PFSK-1 (cell line): ENCODE measurements around the gene MAPRE3.

Experiments
- FOXP2 ChIP-seq: optimal IDR thresholded peaks from 2 replicates; pipeline ENCODE3; 2011; ENCODE audit warnings: borderline replicate concordance, control low read depth, inconsistent platforms; ENCODE audit not compliant: insufficient read depth; ENCODE audit errors: extremely low read length, extremely low read depth
- POLR2AphosphoS5 ChIP-seq: IDR thresholded peaks from 2 replicates; pipeline ENCODE4 v1.6.1; 2012; ENCODE audit warnings: low read depth, mild to moderate bottlenecking, control low read depth, low read length, moderate library complexity
- SIN3A ChIP-seq: IDR thresholded peaks from 2 replicates; pipeline ENCODE4 v1.6.1; 2012; ENCODE audit warnings: mild to moderate bottlenecking, low read length, moderate library complexity, borderline replicate concordance; ENCODE audit not compliant: insufficient read depth
- TAF1 ChIP-seq: IDR thresholded peaks from 2 replicates; pipeline ENCODE4 v1.6.1; 2012; ENCODE audit warnings: low read length, control low read depth, borderline replicate concordance; ENCODE audit not compliant: insufficient read depth
- TF ChIP-seq, protein P1 (sequence below), 2 experiments: IDR thresholded peaks; 2 replicates each; pipeline versions ENCODE4 v1.6.1 to v1.8.0; 2011 to 2012; ENCODE audit warnings: low read depth in 2 of 2, low read length in 2 of 2, control low read depth in 1 of 2, inconsistent platforms in 1 of 2, mild to moderate bottlenecking in 1 of 2, moderate library complexity in 1 of 2; ENCODE audit not compliant: insufficient read depth in 1 of 2

The MAPRE3 gene

DNA sequence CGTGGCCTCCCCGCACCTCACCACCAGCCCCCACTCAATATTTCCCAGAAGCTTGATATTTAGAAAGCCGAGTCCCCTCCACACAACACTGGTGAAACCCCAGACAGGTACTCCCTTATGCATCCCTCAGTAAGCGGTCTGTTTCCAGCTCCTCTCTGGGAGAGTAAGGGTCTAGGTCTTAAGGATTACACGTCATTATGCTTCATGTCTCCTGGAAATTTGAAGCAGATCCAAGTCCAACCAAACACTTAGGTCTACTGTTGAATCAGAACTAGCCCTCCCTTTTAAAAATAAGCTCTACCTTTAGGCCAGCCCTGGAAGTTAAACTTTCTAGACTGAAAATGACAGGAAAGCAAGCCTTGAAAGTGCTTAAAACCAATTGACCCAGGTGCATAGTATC lies 102.5 kb downstream of the MAPRE3 start:
- TF ChIP-seq TAF1 (no peak), FOXP2 (no peak), POLR2AphosphoS5 (no peak), SIN3A (no peak)
- TF ChIP-seq, protein P1, sequence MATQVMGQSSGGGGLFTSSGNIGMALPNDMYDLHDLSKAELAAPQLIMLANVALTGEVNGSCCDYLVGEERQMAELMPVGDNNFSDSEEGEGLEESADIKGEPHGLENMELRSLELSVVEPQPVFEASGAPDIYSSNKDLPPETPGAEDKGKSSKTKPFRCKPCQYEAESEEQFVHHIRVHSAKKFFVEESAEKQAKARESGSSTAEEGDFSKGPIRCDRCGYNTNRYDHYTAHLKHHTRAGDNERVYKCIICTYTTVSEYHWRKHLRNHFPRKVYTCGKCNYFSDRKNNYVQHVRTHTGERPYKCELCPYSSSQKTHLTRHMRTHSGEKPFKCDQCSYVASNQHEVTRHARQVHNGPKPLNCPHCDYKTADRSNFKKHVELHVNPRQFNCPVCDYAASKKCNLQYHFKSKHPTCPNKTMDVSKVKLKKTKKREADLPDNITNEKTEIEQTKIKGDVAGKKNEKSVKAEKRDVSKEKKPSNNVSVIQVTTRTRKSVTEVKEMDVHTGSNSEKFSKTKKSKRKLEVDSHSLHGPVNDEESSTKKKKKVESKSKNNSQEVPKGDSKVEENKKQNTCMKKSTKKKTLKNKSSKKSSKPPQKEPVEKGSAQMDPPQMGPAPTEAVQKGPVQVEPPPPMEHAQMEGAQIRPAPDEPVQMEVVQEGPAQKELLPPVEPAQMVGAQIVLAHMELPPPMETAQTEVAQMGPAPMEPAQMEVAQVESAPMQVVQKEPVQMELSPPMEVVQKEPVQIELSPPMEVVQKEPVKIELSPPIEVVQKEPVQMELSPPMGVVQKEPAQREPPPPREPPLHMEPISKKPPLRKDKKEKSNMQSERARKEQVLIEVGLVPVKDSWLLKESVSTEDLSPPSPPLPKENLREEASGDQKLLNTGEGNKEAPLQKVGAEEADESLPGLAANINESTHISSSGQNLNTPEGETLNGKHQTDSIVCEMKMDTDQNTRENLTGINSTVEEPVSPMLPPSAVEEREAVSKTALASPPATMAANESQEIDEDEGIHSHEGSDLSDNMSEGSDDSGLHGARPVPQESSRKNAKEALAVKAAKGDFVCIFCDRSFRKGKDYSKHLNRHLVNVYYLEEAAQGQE (IDR thresholded peaks at IDR 0.05; ENCODE audit: insufficient read depth in 1 of 2, low read depth in 2 of 2, low read length in 2 of 2), result no peak

DNA sequence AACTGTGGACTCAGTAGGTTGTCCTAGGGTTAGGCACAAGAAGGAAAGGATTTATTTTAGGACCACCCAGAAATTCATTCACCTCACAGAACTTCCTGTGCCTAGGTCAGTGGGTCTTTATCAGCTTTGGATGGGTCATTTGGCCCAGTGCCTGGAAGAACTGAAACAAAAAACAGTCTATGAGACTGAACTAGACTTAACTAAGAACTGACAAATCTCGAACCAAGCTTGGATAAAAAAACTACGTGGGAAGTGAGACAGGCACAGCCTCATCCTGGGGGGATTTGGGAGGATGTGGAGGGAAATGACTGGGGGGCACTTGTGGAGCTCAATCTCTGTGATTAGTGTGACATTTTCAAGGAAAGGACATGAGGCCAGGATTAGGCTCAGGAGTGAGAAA lies 103.3 kb downstream of the MAPRE3 start:
- no peak for TF ChIP-seq FOXP2
- no peak for TF ChIP-seq TAF1
- no peak for TF ChIP-seq SIN3A
- TF ChIP-seq POLR2AphosphoS5, result no peak
- TF ChIP-seq, protein P1 (IDR thresholded peaks at IDR 0.05; ENCODE audit: insufficient read depth in 1 of 2, low read depth in 2 of 2, low read length in 2 of 2), result no peak

DNA sequence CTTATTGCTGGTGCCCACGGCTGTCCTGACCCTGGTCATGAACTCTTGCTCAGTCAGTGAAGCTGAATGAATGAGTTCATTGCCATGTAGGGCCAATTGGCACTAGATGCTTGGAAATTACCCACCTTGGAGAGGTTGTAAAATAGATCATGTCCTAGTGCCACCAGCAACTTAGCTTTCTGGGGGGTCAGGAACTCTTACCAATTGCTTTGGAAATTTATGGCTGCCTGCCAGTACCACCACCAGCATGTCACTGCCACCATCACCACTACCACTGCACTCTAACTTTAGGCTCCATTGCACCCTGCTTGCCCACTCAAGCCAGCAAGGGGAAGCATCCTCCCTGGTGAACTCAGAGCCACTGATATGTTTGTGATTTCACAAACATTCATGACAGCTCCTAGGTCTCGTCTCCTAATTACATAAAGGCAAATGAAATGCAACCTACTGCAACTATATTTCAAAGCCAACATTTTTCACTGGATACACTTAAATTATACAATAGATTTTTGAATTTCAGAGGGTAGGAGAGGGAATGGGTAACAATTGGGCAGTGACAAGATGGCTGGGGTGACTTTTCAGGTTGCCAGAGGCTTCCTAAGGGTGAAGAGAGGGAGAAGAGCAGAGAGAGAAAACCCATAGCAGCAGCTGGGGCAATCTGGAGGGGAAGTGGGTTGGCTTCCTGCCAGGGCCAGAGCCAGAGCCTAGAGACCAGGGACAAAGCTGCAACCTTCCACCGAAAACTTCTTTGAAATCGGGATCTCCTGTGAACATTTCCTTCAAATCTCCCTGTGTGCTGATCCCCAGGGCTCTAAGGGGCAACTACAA lies 104.5 kb downstream of the MAPRE3 start:
- TF ChIP-seq FOXP2 (no peak), POLR2AphosphoS5 (no peak), SIN3A (no peak), TAF1 (no peak)
- TF ChIP-seq, protein P1 (IDR thresholded peaks at IDR 0.05; ENCODE audit: insufficient read depth in 1 of 2, low read depth in 2 of 2, low read length in 2 of 2), result no peak

DNA sequence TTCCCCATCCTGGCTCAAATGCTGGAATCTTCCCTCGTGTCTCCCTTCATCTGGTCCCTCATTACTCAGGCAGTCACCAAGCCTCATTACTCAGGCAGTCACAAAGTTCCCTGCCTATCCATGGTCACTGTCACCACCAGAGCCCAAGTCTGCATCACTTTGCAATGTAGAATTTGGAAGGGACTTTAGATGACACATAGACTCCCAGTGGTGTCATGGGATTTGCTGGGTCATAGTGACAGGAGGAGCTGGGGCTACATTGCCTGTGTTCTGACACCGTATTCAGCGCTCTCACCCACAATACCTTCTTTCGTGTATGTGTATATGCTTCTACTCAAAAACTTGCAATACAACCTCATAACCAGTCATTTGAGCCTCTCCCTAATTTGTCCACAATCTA lies 105.9 kb downstream of the MAPRE3 start:
- TF ChIP-seq FOXP2, result no peak
